Liver (tissue), 9 donors: Measurements from ENCODE around the gene PACSIN3. TPM values are rescaled to one million over a fixed set of nuclear protein-coding genes. Genes with fewer than 3 reads are reported as not detected.
A peak's percentile ranks its signal among the peaks of the same experiment; 100 is the strongest.

ENCODE experiments used
- DNase-seq: peaks from one replicate; pipeline ENCODE4 v3.0.0-alpha.2; 2017; ENCODE audit warnings: low spot score
- H3K27ac ChIP-seq, 2 donors: one replicate each; pipeline ENCODE4 v1.7.0; 2013; ENCODE audit warnings: inconsistent platforms in 2 of 2, low read length in 2 of 2, control low read depth in 1 of 2, low read depth in 1 of 2, mild to moderate bottlenecking in 1 of 2
- H3K27me3 ChIP-seq, 4 donors: one replicate each; pipeline versions ENCODE4 v1.6.1 to v1.7.0; 2013; ENCODE audit warnings: low read length in 3 of 4, inconsistent platforms in 1 of 4, mild to moderate bottlenecking in 1 of 4, moderate library complexity in 1 of 4; ENCODE audit not compliant: control insufficient read depth in 4 of 4, insufficient read depth in 4 of 4
- H3K36me3 ChIP-seq, 4 donors: one replicate each; pipeline versions ENCODE4 v1.6.1 to v1.7.0; 2013; ENCODE audit warnings: low read length in 3 of 4, mild to moderate bottlenecking in 3 of 4, low read depth in 1 of 4, moderate library complexity in 1 of 4; ENCODE audit not compliant: control insufficient read depth in 4 of 4, insufficient read depth in 3 of 4
- H3K4me1 ChIP-seq, 4 donors: one replicate each; pipeline versions ENCODE4 v1.6.1 to v1.7.0; 2013; ENCODE audit warnings: low read length in 3 of 4, mild to moderate bottlenecking in 3 of 4, moderate library complexity in 1 of 4; ENCODE audit not compliant: control insufficient read depth in 4 of 4, insufficient read depth in 4 of 4
- H3K4me3 ChIP-seq, 3 donors: one replicate each; pipeline versions ENCODE4 v1.6.1 to v1.7.0; 2013; ENCODE audit warnings: low read length in 3 of 3, control low read depth in 1 of 3, low read depth in 1 of 3, mild to moderate bottlenecking in 1 of 3
- H3K9ac ChIP-seq, 2 donors: one replicate each; pipeline ENCODE4 v1.7.0; 2013; ENCODE audit warnings: low read length in 2 of 2, mild to moderate bottlenecking in 2 of 2, moderate library complexity in 2 of 2, control low read depth in 1 of 2, low read depth in 1 of 2
- H3K9me3 ChIP-seq, 4 donors: one replicate each; pipeline versions ENCODE4 v1.6.1 to v1.7.0; 2013; ENCODE audit warnings: low read length in 3 of 4; ENCODE audit not compliant: control insufficient read depth in 4 of 4
- EGR1 ChIP-seq, 2 donors: IDR thresholded peaks; 2 replicates each; pipeline ENCODE4 v1.6.1; 2016 to 2018; ENCODE audit warnings: antibody characterized with exemption in 2 of 2, low read depth in 2 of 2
- FOXA2 ChIP-seq: IDR thresholded peaks from 2 replicates; pipeline ENCODE4 v1.6.1; 2016; ENCODE audit warnings: antibody characterized with exemption
- HNF4A ChIP-seq, 2 donors: conservative IDR thresholded peaks; 2 replicates each; pipeline ENCODE4 v1.6.1; 2016; ENCODE audit warnings: antibody characterized with exemption in 2 of 2, mild to moderate bottlenecking in 2 of 2
- HNF4G ChIP-seq: IDR thresholded peaks from 2 replicates; pipeline ENCODE4 v1.6.1; 2016; ENCODE audit warnings: antibody characterized with exemption
- JUND ChIP-seq, 2 donors: IDR thresholded peaks; 2 replicates each; pipeline ENCODE4 v1.6.1; 2016; ENCODE audit warnings: antibody characterized with exemption in 2 of 2
- NR2F2 ChIP-seq: IDR thresholded peaks from 2 replicates; pipeline ENCODE4 v1.6.1; 2016; ENCODE audit warnings: antibody characterized with exemption
- RXRA ChIP-seq, 2 donors: IDR thresholded peaks; 2 replicates each; pipeline ENCODE4 v1.6.1; 2017 to 2018; ENCODE audit warnings: antibody characterized with exemption in 2 of 2, mild to moderate bottlenecking in 1 of 2
- SP1 ChIP-seq: IDR thresholded peaks from 2 replicates; pipeline ENCODE4 v1.6.1; 2018; ENCODE audit warnings: antibody characterized with exemption, mild to moderate bottlenecking
- TAF1 ChIP-seq: conservative IDR thresholded peaks from 2 replicates; pipeline ENCODE4 v1.6.1; 2016; ENCODE audit warnings: antibody characterized with exemption, mild to moderate bottlenecking
- YY1 ChIP-seq: IDR thresholded peaks from 2 replicates; pipeline ENCODE4 v1.6.1; 2016; ENCODE audit warnings: antibody characterized with exemption, mild to moderate bottlenecking
- WGBS: extraction: QIAGEN DNeasy Blood & Tissue Kit; methylation state at CpG from one replicate; pipeline ENCODE4 v1.1.7; 2013; 5-methylcytosine and 5-hydroxymethylcytosine counted together
- polyA plus RNA-seq, 2 donors: library from polyadenylated mRNA; stranded (reverse) in 1 of 2; unstranded in 1 of 2; fragments of 200-250 nt in 1 of 2; fragments of >200 nt in 1 of 2; fragmentation: Nextera tagmentation in 1 of 2; extraction: Ambion mirVana in 1 of 2; gene quantifications; one replicate each; pipeline versions ENCODE4 v1.2.1 to v1.2.3, GENCODE V29; 2013 to 2015
- total RNA-seq, 2 donors: library from RNA; depleted of rRNA; stranded (reverse); fragments of >200 nt; gene quantifications; one replicate each; pipeline ENCODE4 v1.2.3, GENCODE V29; 2014
- TF ChIP-seq, protein P1 (sequence below): IDR thresholded peaks from 2 replicates; pipeline ENCODE4 v1.6.1; 2016; ENCODE audit warnings: antibody characterized with exemption, mild to moderate bottlenecking
- TF ChIP-seq, protein P2 (sequence below): IDR thresholded peaks from 2 replicates; pipeline ENCODE4 v1.6.1; 2016; ENCODE audit warnings: antibody characterized with exemption
- TF ChIP-seq, protein P3 (sequence below): IDR thresholded peaks from 2 replicates; pipeline ENCODE4 v1.6.1; 2016; ENCODE audit warnings: antibody characterized with exemption
- donor health status: healthy.
- donor health status: healthy.
- donor health status: healthy.
- donor health status: healthy.
- donor health status: healthy.

PACSIN3 gene
- total and polyA plus RNA-seq, 4 donors = 12.1 to 23.3 (median 19.7) TPM

DNA sequence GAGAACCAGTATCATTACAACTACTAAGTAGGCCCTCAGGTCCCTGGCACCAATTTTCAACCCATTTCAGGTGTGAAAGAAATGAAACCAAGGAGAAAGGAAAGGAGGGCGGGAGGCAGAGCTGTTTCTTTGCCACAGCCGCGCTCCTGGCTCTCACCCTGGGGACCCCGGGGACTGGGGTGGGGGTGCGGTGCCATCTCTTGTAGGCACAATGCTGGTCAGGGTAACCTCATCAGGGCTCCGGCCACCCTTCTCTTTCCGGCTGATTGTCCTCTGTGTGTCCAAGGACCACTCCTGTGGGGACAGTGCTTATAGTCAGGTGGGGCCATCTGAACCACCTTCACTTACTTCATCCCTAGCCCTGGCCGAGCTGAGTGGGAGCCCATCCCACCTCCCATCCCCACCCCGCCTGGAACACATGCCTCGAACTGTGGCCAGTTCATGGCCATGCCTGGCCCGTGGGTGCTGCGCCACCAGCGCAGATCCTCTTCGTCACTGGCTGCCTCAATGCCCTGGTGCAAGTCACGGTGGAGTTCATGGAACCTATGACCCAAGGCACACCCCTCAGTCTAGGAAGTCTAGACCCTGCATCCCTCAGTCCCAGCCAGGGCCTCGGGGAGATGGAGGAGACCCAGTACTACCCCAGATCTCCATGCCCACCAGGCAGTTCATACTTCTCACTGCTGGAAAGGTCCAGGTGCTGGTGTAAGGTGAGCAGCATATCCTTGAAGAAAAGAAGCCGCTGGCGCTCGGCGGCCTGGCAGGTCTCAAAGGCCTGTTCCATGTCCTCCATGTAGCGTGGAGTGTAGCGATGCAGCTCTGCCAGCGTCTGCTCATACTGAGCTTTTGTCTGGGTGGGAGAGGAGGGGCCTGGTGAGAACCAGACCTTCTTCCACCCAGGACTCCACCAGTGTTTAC is 7.2 kb downstream of the PACSIN3 start:
- H3K9ac ChIP-seq = no peak overlapping the region
- no peak overlapping the region for H3K4me3 ChIP-seq
- H3K4me1 ChIP-seq = peaks cover 13 to 71% (median 51%) of the 10 kb centered on the region in 4 donors
- 91% methylated on average over 23 of the region's 23 CpGs for WGBS
- no peaks in the 10 kb centered on the region for H3K27me3 ChIP-seq
- TF ChIP-seq HNF4A (conservative IDR thresholded peaks at IDR 0.05) = no peak
- TF ChIP-seq SP1 = no peak
- no peak for TF ChIP-seq FOXA2
- TF ChIP-seq YY1 = no peak
- TF ChIP-seq, protein P1, sequence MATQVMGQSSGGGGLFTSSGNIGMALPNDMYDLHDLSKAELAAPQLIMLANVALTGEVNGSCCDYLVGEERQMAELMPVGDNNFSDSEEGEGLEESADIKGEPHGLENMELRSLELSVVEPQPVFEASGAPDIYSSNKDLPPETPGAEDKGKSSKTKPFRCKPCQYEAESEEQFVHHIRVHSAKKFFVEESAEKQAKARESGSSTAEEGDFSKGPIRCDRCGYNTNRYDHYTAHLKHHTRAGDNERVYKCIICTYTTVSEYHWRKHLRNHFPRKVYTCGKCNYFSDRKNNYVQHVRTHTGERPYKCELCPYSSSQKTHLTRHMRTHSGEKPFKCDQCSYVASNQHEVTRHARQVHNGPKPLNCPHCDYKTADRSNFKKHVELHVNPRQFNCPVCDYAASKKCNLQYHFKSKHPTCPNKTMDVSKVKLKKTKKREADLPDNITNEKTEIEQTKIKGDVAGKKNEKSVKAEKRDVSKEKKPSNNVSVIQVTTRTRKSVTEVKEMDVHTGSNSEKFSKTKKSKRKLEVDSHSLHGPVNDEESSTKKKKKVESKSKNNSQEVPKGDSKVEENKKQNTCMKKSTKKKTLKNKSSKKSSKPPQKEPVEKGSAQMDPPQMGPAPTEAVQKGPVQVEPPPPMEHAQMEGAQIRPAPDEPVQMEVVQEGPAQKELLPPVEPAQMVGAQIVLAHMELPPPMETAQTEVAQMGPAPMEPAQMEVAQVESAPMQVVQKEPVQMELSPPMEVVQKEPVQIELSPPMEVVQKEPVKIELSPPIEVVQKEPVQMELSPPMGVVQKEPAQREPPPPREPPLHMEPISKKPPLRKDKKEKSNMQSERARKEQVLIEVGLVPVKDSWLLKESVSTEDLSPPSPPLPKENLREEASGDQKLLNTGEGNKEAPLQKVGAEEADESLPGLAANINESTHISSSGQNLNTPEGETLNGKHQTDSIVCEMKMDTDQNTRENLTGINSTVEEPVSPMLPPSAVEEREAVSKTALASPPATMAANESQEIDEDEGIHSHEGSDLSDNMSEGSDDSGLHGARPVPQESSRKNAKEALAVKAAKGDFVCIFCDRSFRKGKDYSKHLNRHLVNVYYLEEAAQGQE = no peak
- TF ChIP-seq, protein P2, sequence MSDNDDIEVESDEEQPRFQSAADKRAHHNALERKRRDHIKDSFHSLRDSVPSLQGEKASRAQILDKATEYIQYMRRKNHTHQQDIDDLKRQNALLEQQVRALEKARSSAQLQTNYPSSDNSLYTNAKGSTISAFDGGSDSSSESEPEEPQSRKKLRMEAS = no peak
- TF ChIP-seq, protein P3, sequence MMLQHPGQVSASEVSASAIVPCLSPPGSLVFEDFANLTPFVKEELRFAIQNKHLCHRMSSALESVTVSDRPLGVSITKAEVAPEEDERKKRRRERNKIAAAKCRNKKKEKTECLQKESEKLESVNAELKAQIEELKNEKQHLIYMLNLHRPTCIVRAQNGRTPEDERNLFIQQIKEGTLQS = no peak
- no peak for TF ChIP-seq TAF1
- peak; percentile 32 for DNase-seq
- H3K36me3 ChIP-seq = peaks cover under 1 to 12% (median 7%) of the 10 kb centered on the region in 4 donors
- H3K9me3 ChIP-seq = no peaks in the 10 kb centered on the region
- H3K27ac ChIP-seq = peak overlapping the region; percentile 94 to 99

DNA sequence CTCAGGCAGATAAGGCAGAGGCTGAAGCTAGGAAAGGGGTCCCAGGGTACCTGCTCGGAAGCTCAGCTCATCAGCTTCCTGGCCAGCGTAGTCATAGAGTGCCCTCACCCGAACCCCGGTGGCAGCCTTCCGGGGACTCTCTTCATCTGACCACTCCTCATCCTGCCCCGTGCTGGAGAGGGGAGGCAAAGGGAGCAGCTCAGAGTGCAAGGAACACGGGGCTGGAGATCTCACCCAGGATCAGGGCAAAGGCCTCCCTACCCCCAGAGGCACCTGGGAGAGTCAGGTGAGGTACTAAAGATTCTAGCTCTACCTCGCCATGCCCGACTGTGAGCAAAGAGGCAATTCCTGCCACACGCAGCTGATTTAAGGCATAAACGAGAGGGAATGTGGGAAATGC is 7.9 kb downstream of the PACSIN3 start:
- DNase-seq = peak; percentile 32
- peak overlapping the region; percentile 94 to 99 for H3K27ac ChIP-seq
- TF ChIP-seq JUND (IDR thresholded peaks at IDR 0.05) (no peak), RXRA (IDR thresholded peaks at IDR 0.05) (peak in 1 of 2 donors; percentile 23)
- WGBS = 60% methylated on average over 11 of the region's 11 CpGs
- peaks cover 6 to 12% (median 9%) of the 10 kb centered on the region in 4 donors for H3K36me3 ChIP-seq
- H3K4me1 ChIP-seq = peaks cover 12 to 72% (median 52%) of the 10 kb centered on the region in 4 donors
- H3K27me3 ChIP-seq = no peaks in the 10 kb centered on the region
- no peak overlapping the region for H3K9ac ChIP-seq
- H3K9me3 ChIP-seq = no peaks in the 10 kb centered on the region
- no peak overlapping the region for H3K4me3 ChIP-seq

DNA sequence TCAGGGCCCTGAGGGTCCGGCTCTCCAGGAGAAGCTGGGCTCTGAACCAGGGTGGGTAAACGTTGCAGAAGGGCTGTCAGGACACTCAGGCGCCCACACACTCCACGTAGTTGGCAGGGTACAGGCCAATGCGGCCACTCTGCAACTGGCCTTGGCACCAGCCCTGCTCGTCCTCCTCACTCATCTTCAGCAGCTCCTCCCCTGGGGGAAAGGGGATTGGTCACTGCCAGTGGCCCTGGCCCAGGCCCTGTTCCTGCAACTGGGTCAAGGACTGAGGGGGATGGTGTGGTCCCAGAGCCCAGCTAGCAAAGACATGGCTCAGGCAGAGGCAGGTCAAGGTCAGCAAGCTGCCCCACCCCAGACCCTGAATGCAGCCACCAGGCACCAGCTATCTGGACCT is 8.4 kb downstream of the PACSIN3 start:
- H3K9me3 ChIP-seq = no peaks in the 10 kb centered on the region
- peaks cover 14 to 72% (median 55%) of the 10 kb centered on the region in 4 donors for H3K4me1 ChIP-seq
- H3K36me3 ChIP-seq = peaks cover 8 to 14% (median 10%) of the 10 kb centered on the region in 4 donors
- TF ChIP-seq NR2F2 (no peak), HNF4A (conservative IDR thresholded peaks at IDR 0.05) (peak; percentile 33 to 51), RXRA (IDR thresholded peaks at IDR 0.05) (peak; percentile 57 to 77), SP1 (peak; percentile 43), HNF4G (peak; percentile 24), EGR1 (IDR thresholded peaks at IDR 0.05; ENCODE audit: low read depth in 2 of 2) (peak in 1 of 2 donors; percentile 12), JUND (IDR thresholded peaks at IDR 0.05) (no peak), YY1 (peak; percentile 25)
- TF ChIP-seq, protein P1 = peak; percentile 4
- no peaks in the 10 kb centered on the region for H3K27me3 ChIP-seq
- DNase-seq = no peak
- 15% methylated on average over 6 of the region's 6 CpGs for WGBS
- H3K9ac ChIP-seq = peak overlapping the region in 1 of 2 donors; percentile 95
- H3K4me3 ChIP-seq = peak overlapping the region in 1 of 3 donors; percentile 4
- peak overlapping the region; percentile 94 to 99 for H3K27ac ChIP-seq
